Hematopoietic multipotent progenitor cell (in vitro differentiated cells): ENCODE results near the gene USP40. TPM values are rescaled to one million over a fixed set of nuclear protein-coding genes. Genes with fewer than 3 reads are reported as not detected.
A peak's percentile ranks its signal among the peaks of the same experiment; 100 is the strongest.

Experiments used
- DNase-seq, 3 donors: peaks; one replicate each; pipeline ENCODE4 v3.0.0-alpha.2; 2011 to 2015; ENCODE audit warnings: low read depth in 2 of 3, low spot score in 2 of 3
- total RNA-seq: library from RNA; depleted of rRNA; stranded (reverse); fragments of >200 nt; gene quantifications from one replicate; pipeline ENCODE4 v1.2.3, GENCODE V29; 2012

The USP40 gene
- total RNA-seq, 1 donor, result 13.2 TPM

DNA sequence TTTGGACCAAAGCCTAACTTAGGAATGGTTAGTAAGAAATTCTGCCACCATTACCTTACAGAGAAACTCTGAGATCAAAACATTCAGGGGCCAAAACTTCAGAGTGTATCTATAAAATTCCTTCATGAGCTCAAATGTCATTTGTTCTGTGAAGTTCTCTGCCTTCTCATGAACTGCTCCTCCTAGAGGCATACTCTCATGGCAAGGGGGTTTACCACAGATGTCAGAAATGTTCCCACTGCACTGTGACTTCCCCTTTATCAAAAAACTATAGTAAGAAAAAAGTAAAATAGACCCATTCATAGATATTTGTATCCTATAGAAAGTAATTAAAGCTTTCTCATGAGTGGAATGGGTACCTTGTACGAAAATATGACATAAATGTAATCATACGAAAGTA, 68.5 kb downstream of the USP40 start:
- peak in 2 of 3 donors; percentile 8 to 52 for DNase-seq

DNA sequence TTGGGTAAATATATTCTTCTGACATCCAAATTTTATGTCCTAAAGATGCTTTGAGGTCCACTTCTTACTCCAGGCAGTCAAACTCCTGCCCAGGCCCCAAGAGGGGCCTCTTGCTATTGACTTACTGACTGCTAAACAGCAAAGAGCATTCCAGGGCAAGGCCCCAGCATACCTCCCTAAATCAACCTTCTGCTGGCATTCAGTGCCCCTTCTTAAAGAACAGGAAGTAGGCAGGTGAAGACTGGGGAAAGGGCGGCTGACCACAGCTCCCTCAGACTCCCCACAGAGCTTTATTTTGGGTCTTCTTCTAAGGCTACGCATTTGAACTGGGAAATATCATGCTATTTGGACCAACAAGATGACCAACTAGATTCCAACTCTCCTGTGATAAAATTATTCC, 68.9 kb downstream of the USP40 start:
- DNase-seq, result no peak

DNA sequence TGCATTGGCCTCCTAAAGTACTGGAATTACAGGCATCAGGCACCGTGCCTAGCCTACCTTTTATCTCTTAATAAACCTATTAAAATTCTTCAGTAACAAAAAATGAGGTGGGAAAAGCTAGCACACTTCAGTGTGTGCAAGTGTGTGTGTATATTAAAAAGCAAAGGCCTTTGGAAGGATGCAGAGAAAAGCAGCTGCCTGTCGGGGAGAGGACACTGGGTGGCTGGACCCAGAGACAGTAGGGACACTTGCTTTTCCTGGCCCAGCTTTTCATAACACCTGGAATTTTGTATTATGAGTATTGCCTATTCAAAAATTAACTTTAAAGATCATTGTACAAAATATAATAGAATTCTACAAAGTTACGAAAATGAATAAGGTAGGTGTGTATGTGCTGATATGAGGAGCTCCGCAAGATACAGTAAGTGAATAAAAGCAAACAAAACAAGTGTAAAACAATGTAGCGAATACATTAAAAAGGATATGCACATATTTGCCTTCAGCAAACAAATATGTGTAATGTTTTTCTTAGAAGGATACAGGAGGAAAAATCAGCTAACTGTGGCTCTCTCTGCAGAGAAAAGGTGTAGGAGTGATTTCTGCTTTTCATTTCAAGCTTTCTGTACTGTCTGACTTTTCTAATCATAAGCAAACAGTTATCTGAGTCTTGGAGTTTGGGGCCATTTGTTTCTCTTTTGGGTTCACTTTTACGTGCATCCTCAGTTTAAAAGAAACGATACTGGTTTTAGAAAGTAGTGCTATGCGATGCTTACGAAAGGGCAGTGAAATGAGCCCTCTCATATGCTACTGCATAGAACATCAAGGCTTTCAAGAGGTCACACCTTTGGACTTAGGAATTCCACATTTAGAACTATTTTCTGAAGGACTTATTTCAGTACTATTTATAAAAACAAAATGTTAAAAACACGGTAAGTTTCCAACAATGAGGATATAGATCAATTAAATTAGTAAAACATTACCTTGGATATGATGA, 70.8 kb downstream of the USP40 start:
- no peak for DNase-seq

DNA sequence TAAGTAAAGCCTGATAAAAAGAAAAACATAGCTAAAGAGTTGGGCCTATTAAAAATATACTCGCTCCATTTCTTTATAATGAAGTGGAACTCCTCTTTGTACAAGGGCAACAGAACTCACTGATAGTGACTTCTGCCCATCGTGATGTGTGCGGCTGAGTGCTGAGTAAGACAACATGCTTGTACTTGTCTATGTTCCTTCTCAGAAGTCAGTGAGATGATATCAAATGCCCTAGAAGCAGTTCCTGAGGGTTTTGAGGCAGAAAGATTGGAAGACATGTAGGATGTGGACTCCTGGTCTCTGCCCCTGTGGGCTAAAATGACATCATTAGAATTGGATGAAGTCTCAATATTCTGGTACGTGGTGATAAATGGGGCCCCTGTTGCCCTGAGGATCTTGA, 73.8 kb downstream of the USP40 start:
- DNase-seq, result no peak

DNA sequence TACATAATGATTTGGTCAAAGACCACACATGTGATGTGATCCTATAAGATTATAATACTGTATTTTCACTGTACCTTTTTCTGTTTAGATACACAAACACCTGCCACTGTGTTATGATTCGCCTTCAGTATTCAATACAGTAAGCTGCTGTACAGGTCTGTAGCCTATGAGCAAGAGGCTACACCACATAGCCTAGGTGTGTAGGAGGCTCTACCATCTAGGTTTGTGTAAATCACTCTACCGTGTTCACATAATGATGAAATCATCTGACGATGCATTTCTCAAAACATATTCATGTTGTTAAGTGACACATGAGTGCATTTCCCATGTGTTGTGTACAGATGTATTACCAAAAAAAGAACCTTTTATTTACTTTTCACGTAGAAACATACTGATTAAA, 74.5 kb downstream of the USP40 start:
- no peak for DNase-seq

DNA sequence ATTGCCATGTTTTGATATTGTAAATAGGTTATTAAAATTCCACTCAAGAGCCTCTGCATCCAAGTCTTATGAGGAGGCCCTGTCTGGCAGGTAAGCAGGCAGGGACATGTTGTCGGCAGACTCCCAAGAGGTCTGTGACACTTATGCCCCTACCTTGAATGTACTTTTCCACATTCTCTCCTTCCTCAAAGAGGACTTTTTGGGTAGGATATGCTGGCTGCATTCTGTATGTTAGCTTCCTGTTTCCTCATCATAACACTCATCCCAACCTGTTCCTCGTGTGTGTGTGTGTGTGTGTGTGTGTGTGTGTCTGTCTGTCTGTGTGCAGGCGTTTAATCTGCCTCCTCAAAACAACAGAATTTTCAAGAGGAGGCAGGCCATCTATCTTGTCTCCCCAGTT, 75.3 kb downstream of the USP40 start:
- DNase-seq, result no peak

DNA sequence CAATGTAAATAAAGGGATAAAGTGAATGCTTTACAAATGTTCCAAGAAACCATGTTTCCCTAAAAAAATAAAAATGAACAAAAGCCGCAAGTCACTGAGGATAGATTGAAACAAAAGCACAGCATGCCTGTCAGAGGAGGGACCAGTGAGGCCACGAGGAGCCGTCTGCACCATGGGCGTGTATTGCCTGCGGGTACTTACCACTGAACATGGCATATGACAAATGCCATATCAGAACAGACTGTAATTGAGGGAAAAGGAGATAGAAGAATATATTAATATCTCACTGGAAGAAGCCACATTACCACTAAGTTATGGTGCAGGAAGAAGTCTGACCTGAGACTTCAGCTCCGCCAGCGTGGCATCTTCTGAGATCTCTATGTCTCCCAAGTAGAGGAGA, 75.8 kb downstream of the USP40 start:
- no peak for DNase-seq

DNA sequence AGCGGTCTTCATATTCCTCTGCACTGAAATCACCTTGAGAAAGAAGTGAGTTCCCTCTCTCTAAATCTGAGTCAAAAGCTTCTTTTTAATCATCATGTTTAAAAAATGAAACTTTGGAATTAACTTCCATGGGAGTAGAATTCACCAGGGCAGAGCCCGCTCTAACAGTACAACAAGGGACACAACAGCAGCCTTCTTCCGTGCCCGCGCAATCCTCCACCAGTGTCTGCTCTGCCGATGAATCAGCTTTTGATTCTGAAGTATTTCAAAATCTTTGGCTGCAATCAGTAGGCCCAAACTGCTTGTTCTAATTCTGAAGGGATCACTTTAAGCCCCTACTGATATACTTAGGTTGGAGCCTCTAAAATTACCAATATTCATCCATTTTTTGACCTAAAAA, 76.9 kb downstream of the USP40 start:
- no peak for DNase-seq

DNA sequence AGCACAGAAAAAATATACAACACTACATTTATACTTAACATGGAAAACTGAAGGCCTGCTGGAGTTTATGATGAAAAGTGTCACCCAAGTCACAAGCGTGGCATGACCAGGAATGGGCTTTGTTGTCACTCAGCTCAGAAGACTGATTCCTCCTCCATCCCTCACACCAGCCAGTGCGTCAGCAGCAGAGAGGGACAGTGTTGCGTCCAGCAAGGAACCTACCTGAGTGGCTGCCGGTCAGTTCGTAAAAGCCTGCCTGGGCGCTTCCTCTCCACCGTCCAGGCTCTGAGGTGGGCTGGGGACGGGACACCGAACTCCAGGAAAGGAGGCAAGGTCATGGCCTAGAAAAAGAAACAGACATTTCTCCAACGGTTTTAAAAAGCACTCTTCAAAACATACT, 77.4 kb downstream of the USP40 start:
- no peak for DNase-seq

DNA sequence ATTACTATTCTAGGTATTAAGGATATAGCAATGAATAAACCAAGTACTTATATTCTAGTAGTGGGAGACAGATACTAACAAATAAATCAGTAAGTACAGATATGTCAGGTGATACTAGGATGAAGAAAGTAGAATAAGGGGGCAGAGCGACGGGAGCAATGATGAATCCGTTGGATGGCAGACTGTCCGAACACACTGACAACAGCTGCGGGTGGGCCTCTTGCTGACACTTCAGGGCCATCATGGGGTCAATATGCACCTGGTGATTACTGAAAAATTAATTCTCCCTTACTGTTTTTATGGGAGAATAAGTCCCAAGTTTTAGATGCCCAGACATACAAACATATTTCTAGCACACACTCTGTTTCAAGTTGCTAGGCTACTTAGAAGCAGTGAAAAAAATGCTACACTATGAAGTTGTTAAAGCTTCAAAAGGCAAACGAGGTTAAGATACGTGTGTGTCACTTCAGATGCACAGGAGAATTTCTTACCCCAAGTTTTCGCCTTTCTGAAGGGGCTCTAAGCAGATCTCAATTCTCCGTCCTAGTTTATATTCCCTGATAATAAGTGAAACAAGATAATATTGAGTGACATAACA, 78.7 kb downstream of the USP40 start:
- DNase-seq, result no peak

DNA sequence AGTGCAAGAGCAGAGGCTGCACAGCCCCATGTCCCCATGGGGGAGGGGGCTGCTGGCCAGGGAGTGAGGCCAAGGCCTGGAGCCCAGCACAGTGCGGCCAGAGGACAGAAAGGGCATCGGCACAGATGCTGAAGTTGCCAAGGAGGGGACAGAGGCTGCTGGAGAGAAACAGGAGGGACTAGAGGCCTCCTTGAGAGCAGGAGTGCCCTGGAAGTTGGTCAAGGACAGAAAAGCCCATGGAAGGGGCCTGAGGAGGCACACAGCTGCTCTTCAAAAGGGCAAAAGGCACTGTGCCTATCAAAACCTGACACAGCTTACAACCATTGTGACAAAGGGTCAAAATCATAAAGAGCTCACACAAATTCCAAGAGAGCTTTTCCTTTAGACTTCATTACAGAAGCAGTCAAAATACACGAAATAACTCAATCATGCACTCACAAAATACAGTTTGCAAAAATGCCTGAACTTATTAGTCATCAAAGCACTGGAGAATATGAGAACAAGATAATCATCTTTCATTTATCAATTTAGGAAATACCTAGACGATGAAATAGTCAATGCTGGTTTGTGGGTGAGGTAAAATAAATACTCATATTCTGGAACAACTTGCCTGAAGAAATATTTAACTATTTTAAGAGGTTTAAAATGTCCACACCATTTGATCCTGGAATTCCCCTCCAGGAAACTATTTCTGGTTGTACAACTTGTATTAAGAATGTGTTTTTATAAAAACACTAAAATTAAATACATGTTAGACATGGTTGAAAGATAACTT, 79.6 kb downstream of the USP40 start:
- DNase-seq, result no peak

DNA sequence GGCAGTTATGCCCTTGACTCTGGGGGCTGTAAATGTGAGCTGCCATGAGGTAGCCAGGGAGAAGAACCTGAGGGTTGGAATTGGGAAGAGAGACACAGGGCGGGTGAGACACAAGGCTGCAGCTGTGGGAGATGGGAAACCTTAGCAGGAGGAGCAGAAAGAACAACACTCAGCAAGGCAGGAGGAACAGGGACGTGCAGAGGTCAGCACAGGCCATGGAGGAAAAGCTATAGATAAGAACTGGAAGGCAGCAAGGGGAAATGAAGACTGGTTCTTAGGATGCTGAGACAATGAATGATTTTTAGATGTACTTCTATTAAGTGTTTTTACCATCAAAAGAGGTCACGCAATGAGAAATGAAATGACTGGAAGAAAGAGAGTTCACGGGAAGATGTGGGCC, 80.2 kb downstream of the USP40 start:
- no peak for DNase-seq

DNA sequence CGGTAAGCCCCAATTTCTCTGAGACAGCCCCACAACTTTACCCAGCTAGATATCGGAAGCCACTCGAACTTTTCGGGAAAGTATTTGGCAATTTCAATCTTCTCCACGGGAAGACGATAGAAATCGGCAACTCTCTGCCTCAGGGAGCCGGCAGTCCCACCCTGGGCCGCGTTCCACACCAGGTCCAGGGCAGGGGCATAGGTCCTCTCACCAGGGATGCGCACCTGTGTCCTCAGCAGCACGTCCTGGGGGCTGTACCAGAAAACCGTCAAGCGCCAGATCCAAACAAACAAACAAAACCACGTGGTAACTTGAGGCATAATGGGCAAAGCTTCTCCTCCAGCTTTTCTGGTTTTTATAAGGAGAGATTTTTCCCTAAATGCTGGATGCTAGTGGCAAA, 80.9 kb downstream of the USP40 start:
- no peak for DNase-seq

DNA sequence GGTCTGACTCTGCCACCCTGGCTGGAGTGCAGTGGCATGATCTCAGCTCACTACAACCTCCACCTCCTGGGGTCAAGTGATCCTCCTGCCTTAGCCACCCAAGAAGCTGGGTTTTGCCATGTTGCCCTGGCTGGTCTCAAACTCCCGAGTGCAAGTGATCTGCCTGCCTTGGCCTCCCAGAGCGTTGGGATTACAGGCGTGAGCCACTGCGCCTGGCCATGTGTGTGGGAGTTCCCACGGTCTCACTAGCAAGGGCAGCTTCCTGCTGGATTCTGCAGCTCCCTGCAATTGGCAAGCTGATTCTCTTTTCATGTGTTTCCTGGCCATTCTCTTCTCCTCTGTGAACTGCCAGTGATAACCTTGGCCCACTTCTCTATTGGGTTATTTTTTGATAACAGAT, 84.0 kb downstream of the USP40 start:
- no peak for DNase-seq

DNA sequence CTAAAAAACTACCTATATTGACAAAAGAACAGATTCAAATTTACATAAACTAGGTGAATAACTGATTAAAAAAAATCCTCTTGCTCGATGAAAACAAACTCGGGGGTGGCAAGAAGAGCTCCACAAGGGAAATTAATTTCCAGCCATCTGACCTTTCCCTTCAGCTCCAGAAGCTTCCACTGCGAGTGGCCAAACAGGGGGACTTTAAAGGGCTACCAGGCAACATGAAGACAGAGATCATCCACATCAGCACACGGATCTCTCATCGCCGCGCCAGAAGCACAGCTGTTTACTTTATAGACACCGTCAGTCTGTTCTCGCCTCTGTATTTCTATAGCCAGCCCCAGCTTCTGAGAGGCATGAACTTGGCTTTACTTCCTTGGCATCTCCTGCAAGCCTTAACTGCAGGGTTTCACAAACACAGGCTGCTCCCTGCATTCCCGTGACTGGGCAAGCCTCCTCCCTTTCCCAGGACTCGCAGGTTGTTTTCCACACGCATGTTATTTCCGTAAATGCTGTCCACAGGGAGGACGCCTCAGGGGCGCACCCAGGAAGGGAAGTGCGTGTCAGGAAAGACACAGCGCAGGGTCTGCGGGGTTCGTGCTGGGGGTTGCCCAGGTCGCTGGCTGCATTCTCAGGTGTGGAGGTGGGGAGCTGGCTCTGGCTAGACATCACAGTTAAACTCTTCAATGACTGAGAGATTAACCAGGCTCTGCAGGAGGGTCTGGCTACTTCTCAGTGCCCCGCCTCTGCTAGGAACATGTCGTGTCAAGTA, 85.0 kb downstream of the USP40 start:
- no peak for DNase-seq

DNA sequence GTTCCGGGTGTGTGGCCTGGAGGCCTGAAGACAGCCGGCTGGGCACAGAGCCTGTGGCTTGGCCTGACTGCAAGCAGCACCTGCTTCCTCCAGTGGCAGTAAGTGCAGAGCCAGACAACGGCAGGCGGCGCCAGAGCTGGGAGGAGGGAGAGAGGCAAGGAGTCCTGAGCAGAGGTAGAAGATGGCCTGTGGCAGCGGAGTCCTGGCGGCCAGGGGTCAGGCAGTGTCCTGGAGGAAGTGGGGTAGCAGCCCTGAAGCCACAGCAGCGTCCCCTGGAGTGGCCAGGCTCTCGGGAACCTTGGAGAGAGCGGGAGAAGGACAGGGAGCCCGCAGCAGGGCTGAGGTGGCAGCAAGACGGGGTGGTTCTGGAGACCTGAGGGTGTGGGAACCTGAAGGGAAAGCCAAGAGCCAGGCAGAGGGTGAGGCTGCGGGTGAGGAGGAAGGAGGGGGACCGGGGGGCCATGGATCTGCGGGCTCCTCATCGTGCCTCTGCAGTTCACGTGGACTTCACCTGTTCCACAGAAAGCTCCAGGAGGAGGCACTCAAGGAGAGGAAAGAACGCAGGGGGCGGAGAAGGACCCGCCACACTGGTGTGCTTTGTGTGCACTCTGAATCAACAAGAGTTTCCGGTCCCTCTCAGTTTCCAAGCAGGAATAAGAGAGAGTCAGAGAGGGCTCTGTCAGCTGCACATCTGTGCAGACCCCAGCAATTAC, 85.9 kb downstream of the USP40 start:
- DNase-seq, result peak in 1 of 3 donors; percentile 10

DNA sequence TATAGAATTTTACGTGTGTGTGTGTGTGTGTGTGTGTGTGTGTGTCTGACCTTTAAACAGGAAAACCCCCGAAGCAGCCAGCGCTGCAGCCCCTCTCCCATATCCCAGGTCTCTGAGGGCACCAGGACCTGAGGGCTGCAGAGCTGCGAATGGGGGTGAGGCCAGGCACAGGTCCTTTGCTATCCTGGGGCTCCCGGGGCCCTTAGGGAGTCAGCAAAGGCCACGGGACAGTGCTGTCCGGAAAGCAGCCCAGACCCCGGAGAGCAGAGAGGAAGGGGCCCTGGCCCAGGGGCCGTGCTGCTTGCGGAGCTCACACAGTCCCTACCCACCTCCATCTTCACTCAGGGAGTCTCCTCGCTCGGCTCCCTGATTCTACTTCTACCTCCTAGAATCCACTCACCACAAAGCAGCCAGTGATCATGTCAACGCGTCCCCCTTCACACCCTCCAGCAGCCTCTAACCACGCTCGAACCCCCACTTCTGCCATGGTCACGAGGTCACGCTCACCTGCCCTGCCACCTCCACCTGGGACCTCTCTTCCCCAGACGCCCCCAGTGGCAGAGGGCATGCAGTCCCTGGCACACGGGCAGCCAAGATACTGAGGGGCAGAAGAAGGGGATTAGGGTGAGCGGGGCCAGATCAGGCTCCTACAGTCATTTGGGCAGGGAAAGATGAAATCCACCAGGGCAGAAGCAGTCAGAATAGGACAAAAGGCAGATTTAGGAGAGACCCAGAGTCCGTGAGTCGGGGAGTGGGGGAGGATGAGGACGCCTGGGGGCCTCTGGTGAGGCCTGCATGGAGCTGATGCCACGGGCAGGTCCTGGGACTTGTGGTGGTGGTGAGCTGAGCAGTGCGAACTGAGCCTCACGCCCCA, 86.7 kb downstream of the USP40 start:
- no peak for DNase-seq

DNA sequence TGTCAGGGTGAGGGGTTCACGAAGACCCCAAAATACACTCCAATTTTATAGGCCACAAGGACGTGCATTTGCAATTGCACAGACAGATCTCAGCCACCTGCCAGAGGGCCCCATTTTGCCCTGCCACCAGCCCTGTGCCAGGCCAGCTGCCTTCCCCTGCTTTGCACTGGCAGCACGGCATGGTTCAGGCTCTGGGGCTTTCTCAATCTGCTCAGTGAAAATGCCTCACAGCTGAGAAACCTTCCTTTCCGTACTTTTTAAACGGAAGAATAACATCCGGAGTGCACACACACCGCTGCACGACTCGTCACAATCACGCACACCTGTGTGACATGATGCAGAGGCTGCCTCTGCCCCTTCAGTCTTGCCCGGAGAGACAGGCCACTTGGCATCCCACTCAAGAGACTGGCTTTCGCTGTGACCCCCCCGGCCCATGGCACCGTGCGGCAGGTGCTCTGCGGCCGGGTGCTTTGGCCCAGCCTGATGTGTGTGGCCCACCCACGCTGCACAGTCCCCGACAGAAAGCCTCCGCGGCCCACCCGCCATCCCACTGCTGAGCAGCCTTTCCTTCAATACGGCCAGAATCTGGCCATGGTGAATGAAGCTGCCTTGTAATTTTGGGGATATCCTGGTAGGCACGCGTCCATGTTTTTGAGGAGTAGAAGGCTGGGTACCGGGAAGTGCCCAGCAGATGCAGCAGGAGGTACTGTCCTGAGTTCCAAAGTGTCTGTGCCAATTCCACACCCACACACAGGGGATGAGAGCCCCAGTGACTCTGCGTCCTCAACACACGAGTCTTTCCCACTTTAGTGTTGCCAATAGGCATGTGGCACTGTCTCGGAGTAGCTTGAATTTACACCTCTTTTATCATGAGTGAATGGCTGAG, 88.8 kb downstream of the USP40 start:
- no peak for DNase-seq
